ENCODE data around the gene SMG9. TPM values are rescaled to one million over a fixed set of nuclear protein-coding genes. Genes with fewer than 3 reads are reported as not detected.

Gene SMG9
- total and polyA plus RNA-seq, 2 of the 13 experiments (the other 11 are each of a cell fraction or from before 2014, with no cell fraction given) = 16.1 to 18.7 TPM

DNA sequence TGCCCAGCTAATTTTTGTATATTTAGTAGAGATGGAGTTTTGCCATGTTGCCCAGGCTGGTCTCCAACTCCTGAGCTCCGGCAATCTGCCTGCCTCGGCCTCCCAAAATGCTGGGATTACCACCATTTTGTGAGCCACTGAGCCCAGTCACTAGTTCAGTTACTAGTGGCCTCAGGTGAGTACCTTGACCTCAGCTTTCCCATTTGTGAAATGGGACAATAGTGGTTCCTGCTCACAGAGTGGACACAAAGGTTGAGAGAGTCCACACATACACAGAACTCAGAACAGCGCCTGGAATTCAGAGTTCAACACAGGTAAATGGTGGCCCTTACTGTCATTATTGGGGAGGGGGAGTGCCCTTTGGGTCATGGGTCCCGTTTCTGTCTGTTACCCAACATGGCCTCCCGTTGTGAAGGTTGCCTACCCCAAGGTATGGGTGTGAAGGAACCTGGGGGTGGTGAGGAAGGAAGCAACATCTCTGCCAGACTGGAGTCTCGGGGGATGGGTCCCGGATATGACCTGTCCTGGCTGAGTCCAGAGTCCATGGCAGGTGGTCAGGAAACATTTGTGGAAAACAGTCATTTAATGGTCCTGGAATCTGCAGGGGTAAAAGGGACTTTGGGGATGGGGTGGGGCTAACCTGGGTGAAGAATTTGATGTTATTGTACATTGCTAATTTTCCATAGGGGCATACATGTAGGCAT, 50.6 kb downstream of the SMG9 start (continued):
- TF ChIP-seq, protein P1, sequence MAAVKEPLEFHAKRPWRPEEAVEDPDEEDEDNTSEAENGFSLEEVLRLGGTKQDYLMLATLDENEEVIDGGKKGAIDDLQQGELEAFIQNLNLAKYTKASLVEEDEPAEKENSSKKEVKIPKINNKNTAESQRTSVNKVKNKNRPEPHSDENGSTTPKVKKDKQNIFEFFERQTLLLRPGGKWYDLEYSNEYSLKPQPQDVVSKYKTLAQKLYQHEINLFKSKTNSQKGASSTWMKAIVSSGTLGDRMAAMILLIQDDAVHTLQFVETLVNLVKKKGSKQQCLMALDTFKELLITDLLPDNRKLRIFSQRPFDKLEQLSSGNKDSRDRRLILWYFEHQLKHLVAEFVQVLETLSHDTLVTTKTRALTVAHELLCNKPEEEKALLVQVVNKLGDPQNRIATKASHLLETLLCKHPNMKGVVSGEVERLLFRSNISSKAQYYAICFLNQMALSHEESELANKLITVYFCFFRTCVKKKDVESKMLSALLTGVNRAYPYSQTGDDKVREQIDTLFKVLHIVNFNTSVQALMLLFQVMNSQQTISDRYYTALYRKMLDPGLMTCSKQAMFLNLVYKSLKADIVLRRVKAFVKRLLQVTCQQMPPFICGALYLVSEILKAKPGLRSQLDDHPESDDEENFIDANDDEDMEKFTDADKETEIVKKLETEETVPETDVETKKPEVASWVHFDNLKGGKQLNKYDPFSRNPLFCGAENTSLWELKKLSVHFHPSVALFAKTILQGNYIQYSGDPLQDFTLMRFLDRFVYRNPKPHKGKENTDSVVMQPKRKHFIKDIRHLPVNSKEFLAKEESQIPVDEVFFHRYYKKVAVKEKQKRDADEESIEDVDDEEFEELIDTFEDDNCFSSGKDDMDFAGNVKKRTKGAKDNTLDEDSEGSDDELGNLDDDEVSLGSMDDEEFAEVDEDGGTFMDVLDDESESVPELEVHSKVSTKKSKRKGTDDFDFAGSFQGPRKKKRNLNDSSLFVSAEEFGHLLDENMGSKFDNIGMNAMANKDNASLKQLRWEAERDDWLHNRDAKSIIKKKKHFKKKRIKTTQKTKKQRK (IDR thresholded peaks at IDR 0.05; ENCODE audit: low read length) = no peak
- TF ChIP-seq ZNF143 (CRISPR knock-in tag; IDR thresholded peaks at IDR 0.05) (no peak), ZNF556 (CRISPR knock-in tag; IDR thresholded peaks at IDR 0.05; ENCODE audit: borderline replicate concordance) (no peak), MEIS1 (CRISPR knock-in tag; IDR thresholded peaks at IDR 0.05; ENCODE audit: borderline replicate concordance) (no peak), ZC3H13 (CRISPR knock-in tag; IDR thresholded peaks at IDR 0.05) (no peak), SSRP1 (CRISPR knock-in tag; IDR thresholded peaks at IDR 0.05) (no peak), TAF15 (IDR thresholded peaks at IDR 0.05; ENCODE audit: low read depth, low read length, poor library complexity, severe bottlenecking) (no peak), ZMYM3 (CRISPR knock-in tag; IDR thresholded peaks at IDR 0.05) (peak; percentile 88; the same call in 1 of the 2 replicates), POLR2A (IDR thresholded peaks at IDR 0.05; ENCODE audit: insufficient read depth in 1 of 2, low read depth in 2 of 2, low read length in 2 of 2) (peak in 1 of 2 experiments; percentile 24; a peak in 1 of 4 replicates), ETV6 (CRISPR knock-in tag; conservative IDR thresholded peaks at IDR 0.05) (no peak), ZNF138 (CRISPR knock-in tag; IDR thresholded peaks at IDR 0.05; ENCODE audit: low read depth) (no peak), ZSCAN20 (CRISPR knock-in tag; IDR thresholded peaks at IDR 0.05; ENCODE audit: borderline replicate concordance) (no peak)
- TF ChIP-seq, protein P2, sequence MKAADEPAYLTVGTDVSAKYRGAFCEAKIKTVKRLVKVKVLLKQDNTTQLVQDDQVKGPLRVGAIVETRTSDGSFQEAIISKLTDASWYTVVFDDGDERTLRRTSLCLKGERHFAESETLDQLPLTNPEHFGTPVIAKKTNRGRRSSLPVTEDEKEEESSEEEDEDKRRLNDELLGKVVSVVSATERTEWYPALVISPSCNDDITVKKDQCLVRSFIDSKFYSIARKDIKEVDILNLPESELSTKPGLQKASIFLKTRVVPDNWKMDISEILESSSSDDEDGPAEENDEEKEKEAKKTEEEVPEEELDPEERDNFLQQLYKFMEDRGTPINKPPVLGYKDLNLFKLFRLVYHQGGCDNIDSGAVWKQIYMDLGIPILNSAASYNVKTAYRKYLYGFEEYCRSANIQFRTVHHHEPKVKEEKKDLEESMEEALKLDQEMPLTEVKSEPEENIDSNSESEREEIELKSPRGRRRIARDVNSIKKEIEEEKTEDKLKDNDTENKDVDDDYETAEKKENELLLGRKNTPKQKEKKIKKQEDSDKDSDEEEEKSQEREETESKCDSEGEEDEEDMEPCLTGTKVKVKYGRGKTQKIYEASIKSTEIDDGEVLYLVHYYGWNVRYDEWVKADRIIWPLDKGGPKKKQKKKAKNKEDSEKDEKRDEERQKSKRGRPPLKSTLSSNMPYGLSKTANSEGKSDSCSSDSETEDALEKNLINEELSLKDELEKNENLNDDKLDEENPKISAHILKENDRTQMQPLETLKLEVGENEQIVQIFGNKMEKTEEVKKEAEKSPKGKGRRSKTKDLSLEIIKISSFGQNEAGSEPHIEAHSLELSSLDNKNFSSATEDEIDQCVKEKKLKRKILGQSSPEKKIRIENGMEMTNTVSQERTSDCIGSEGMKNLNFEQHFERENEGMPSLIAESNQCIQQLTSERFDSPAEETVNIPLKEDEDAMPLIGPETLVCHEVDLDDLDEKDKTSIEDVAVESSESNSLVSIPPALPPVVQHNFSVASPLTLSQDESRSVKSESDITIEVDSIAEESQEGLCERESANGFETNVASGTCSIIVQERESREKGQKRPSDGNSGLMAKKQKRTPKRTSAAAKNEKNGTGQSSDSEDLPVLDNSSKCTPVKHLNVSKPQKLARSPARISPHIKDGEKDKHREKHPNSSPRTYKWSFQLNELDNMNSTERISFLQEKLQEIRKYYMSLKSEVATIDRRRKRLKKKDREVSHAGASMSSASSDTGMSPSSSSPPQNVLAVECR (CRISPR knock-in tag; IDR thresholded peaks at IDR 0.05; ENCODE audit: borderline replicate concordance) = no peak
- TF ChIP-seq, protein P3, sequence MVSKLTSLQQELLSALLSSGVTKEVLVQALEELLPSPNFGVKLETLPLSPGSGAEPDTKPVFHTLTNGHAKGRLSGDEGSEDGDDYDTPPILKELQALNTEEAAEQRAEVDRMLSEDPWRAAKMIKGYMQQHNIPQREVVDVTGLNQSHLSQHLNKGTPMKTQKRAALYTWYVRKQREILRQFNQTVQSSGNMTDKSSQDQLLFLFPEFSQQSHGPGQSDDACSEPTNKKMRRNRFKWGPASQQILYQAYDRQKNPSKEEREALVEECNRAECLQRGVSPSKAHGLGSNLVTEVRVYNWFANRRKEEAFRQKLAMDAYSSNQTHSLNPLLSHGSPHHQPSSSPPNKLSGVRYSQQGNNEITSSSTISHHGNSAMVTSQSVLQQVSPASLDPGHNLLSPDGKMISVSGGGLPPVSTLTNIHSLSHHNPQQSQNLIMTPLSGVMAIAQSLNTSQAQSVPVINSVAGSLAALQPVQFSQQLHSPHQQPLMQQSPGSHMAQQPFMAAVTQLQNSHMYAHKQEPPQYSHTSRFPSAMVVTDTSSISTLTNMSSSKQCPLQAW (CRISPR knock-in tag; IDR thresholded peaks at IDR 0.05) = no peak
- TF ChIP-seq, protein P4, sequence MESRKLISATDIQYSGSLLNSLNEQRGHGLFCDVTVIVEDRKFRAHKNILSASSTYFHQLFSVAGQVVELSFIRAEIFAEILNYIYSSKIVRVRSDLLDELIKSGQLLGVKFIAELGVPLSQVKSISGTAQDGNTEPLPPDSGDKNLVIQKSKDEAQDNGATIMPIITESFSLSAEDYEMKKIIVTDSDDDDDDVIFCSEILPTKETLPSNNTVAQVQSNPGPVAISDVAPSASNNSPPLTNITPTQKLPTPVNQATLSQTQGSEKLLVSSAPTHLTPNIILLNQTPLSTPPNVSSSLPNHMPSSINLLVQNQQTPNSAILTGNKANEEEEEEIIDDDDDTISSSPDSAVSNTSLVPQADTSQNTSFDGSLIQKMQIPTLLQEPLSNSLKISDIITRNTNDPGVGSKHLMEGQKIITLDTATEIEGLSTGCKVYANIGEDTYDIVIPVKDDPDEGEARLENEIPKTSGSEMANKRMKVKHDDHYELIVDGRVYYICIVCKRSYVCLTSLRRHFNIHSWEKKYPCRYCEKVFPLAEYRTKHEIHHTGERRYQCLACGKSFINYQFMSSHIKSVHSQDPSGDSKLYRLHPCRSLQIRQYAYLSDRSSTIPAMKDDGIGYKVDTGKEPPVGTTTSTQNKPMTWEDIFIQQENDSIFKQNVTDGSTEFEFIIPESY (CRISPR knock-in tag; IDR thresholded peaks at IDR 0.05) = no peak
- TF ChIP-seq, protein P5, sequence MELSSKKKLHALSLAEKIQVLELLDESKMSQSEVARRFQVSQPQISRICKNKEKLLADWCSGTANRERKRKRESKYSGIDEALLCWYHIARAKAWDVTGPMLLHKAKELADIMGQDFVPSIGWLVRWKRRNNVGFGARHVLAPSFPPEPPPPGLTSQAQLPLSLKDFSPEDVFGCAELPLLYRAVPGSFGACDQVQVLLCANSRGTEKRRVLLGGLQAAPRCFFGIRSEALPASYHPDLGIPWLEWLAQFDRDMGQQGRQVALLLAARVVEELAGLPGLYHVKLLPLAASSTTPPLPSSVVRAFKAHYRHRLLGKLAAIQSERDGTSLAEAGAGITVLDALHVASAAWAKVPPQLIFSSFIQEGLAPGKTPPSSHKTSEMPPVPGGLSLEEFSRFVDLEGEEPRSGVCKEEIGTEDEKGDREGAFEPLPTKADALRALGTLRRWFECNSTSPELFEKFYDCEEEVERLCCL (CRISPR knock-in tag; IDR thresholded peaks at IDR 0.05; ENCODE audit: borderline replicate concordance) = no peak

All from HepG2 (cell line).